Endothelial cell of umbilical vein (primary cell): ENCODE data around the gene C6. TPM values are rescaled to one million over a fixed set of nuclear protein-coding genes. Genes with fewer than 3 reads are reported as not detected.

ENCODE experiments used
- BruUV-seq: library from RNA; stranded (reverse); fragments of 400-500 nt; replicated peaks from 2 replicates; lab custom pipeline; 2021; lab: Mats Ljungman, UMichigan
- CTCF ChIA-PET: fragments of 300-600, 350-600 bp; sonication (Branson Sonifier 250); formaldehyde crosslinking; loops from one replicate; lab custom pipeline; 2021; ENCODE audit warnings: antibody characterized with exemption, inconsistent platforms; lab: Charles Lee
- POLR2A ChIA-PET: fragments of 300-600, 350-600 bp; sonication (Branson Sonifier 250); formaldehyde crosslinking; loops from one replicate; lab custom pipeline; 2021; ENCODE audit warnings: antibody characterized with exemption, inconsistent platforms; lab: Charles Lee
- DNase-seq: peaks from one replicate; pipeline ENCODE4 v3.0.0-alpha.2; 2011; ENCODE audit warnings: low read depth, low spot score
- FAIRE-seq: peaks from 2 replicates; lab custom pipeline; 2011; peaks lifted over from hg19 to GRCh38; lab: Jason Lieb, UNC
- H2AFZ ChIP-seq: 2 replicates; pipeline ENCODE4 v1.6.0; 2012; ENCODE audit warnings: low read depth, low read length, control low read depth, inconsistent platforms
- H3K27ac ChIP-seq: 2 replicates; pipeline ENCODE4 v1.5.1; 2011; ENCODE audit warnings: low read depth, mild to moderate bottlenecking, control low read depth, low read length, moderate library complexity; ENCODE audit not compliant: insufficient read depth
- H3K27me3 ChIP-seq, 2 experiments: 2 replicates each; pipeline versions ENCODE4 v1.6.0 to v1.6.1; 2011; ENCODE audit warnings: low read length in 2 of 2, mixed read lengths in 1 of 2; ENCODE audit not compliant: control insufficient read depth in 2 of 2, insufficient read depth in 2 of 2
- H3K36me3 ChIP-seq, 2 experiments: 2 replicates in 1 of 2; 3 replicates in 1 of 2; pipeline ENCODE4 v1.5.1; 2011; ENCODE audit warnings: low read length in 2 of 2, mild to moderate bottlenecking in 1 of 2, moderate library complexity in 1 of 2; ENCODE audit not compliant: control insufficient read depth in 2 of 2, insufficient read depth in 2 of 2; ENCODE audit errors: extremely low read depth in 1 of 2
- H3K4me1 ChIP-seq: 3 replicates; pipeline ENCODE4 v1.5.1; 2011; ENCODE audit warnings: mild to moderate bottlenecking, low read length; ENCODE audit not compliant: control insufficient read depth, insufficient read depth; ENCODE audit errors: extremely low read depth
- H3K4me2 ChIP-seq: 2 replicates; pipeline ENCODE4 v1.6.1; 2011; ENCODE audit warnings: low read length, control low read depth, mixed read lengths; ENCODE audit not compliant: insufficient read depth
- H3K4me3 ChIP-seq, 3 experiments: fragments of 200-600 bp in 1 of 3; sonication (generic), shearing (Covaris generic) in 1 of 3; replicated peaks in 1 of 3; 2 replicates each; pipeline ENCODE4 v1.5.1; 2011 to 2016; ENCODE audit warnings: control low read depth in 3 of 3, low read length in 3 of 3, mild to moderate bottlenecking in 2 of 3, inconsistent platforms in 1 of 3, low read depth in 1 of 3, moderate library complexity in 1 of 3; ENCODE audit not compliant: insufficient read depth in 1 of 3
- H3K79me2 ChIP-seq: 2 replicates; pipeline ENCODE4 v1.6.0; 2012; ENCODE audit warnings: low read length, inconsistent platforms; ENCODE audit not compliant: control insufficient read depth, insufficient read depth
- H3K9ac ChIP-seq: replicated peaks from 2 replicates; pipeline ENCODE3; 2011; ENCODE audit warnings: low read length, control low read depth; ENCODE audit not compliant: insufficient read depth; ENCODE audit errors: extremely low read depth
- H3K9me1 ChIP-seq: replicated peaks from 3 replicates; pipeline ENCODE4 v1.6.0; 2011; ENCODE audit warnings: mild to moderate bottlenecking, low read length; ENCODE audit not compliant: control insufficient read depth, insufficient read depth; ENCODE audit errors: extremely low read depth
- H3K9me3 ChIP-seq: replicated peaks from 2 replicates; pipeline ENCODE4 v1.5.1; 2012; ENCODE audit warnings: low read length, inconsistent platforms; ENCODE audit not compliant: control insufficient read depth, insufficient read depth
- H4K20me1 ChIP-seq: replicated peaks from 2 replicates; pipeline ENCODE3; 2011; ENCODE audit warnings: mild to moderate bottlenecking, low read length; ENCODE audit not compliant: control insufficient read depth, insufficient read depth; ENCODE audit errors: extremely low read depth
- CTCF ChIP-seq, 2 donors: IDR thresholded peaks; 1 replicate in 1 of 2; 2 replicates in 1 of 2; pipeline ENCODE4 v1.5.1; 2011; ENCODE audit warnings: low read length in 2 of 2, mild to moderate bottlenecking in 2 of 2, moderate library complexity in 2 of 2, control low read depth in 1 of 2, inconsistent platforms in 1 of 2, low read depth in 1 of 2; ENCODE audit not compliant: insufficient read depth in 1 of 2; ENCODE audit errors: extremely low read depth in 1 of 2
- EZH2 ChIP-seq: IDR thresholded peaks from 2 replicates; pipeline ENCODE4 v1.6.1; 2012; ENCODE audit warnings: borderline replicate concordance, low read depth, mild to moderate bottlenecking, moderate library complexity, low read length, inconsistent platforms; ENCODE audit not compliant: severe bottlenecking
- FOS ChIP-seq: IDR thresholded peaks from 2 replicates; pipeline ENCODE4 v1.6.1; 2011; ENCODE audit warnings: mild to moderate bottlenecking, low read length, moderate library complexity, borderline replicate concordance; ENCODE audit not compliant: insufficient read depth
- GATA2 ChIP-seq: IDR thresholded peaks from 2 replicates; pipeline ENCODE4 v1.7.0; 2011; ENCODE audit warnings: low read depth, mild to moderate bottlenecking, moderate library complexity, mixed read lengths, low read length; ENCODE audit not compliant: insufficient read length, insufficient read depth
- JUN ChIP-seq: IDR thresholded peaks from 2 replicates; pipeline ENCODE4 v1.6.1; 2011; ENCODE audit warnings: borderline replicate concordance, low read depth; ENCODE audit not compliant: insufficient read length, insufficient read depth
- MAX ChIP-seq: IDR thresholded peaks from 2 replicates; pipeline ENCODE4 v1.6.1; 2011; ENCODE audit not compliant: insufficient read depth, insufficient read length
- MYC ChIP-seq: IDR thresholded peaks from one replicate; pipeline ENCODE4 v1.6.1; 2011; ENCODE audit warnings: mild to moderate bottlenecking, low read depth, low read length
- POLR2A ChIP-seq: IDR thresholded peaks from 2 replicates; pipeline ENCODE4 v1.6.1; 2012; ENCODE audit warnings: low read depth, mild to moderate bottlenecking, control low read depth, low read length
- POLR2AphosphoS5 ChIP-seq: IDR thresholded peaks from 2 replicates; pipeline ENCODE4 v1.6.1; 2012; ENCODE audit warnings: low read depth, mild to moderate bottlenecking, control low read depth, low read length, moderate library complexity; ENCODE audit not compliant: insufficient read depth
- dilution Hi-C: fragments of 300-500 bp; cut with MboI; formaldehyde crosslinking; loops from one replicate; pipeline ENCODE4 v1.15.0; 2019; ENCODE audit warnings: low sequenced_read_pairs; ENCODE audit not compliant: extremely low pct_ligation_motif_present
- intact Hi-C: fragments of 100-400 bp; cut with micrococcal nuclease; formaldehyde crosslinking; loops from one replicate; pipeline ENCODE4 v1.10.0; 2022
- polyA plus RNA-seq, 4 experiments: library from polyadenylated mRNA; depleted of rRNA in 3 of 4; stranded (reverse) in 3 of 4; unstranded in 1 of 4; fragments of >200 nt; gene quantifications; 2 replicates each; pipeline versions ENCODE4 v1.2.1 to v1.2.3, GENCODE V29; 2011 to 2012; ENCODE audit warnings: missing spikeins in 1 of 4
- total RNA-seq: library from RNA; stranded (reverse); gene quantifications from 2 replicates; pipeline ENCODE4 v1.2.3, GENCODE V29; 2021

The C6 gene
- total and polyA plus RNA-seq, 2 donors (not counting 3 experiments of a cell fraction or from before 2014, with no cell fraction given) = not detected

GRCh38 chr5:41176952-41177351 lies 36.4 kb downstream of the C6 start:
- dilution Hi-C loops = no loop called here
- Histone ChIP-seq H3K36me3 (no peaks in the 10 kb centered on the region), H3K9me3 (no peaks in the 10 kb centered on the region), H3K9me1 (no peaks in the 10 kb centered on the region), H3K27me3 (no peaks in the 10 kb centered on the region), H3K79me2 (no peaks in the 10 kb centered on the region), H3K4me1 (no peaks in the 10 kb centered on the region), H3K9ac (no peak overlapping the region), H3K4me2 (no peak overlapping the region), H4K20me1 (no peaks in the 10 kb centered on the region), H2AFZ (no peak overlapping the region), H3K27ac (no peak overlapping the region), H3K4me3 (no peak overlapping the region)
- DNase-seq (no peak), FAIRE-seq (no peak)
- POLR2A ChIA-PET = no interaction called here
- CTCF ChIA-PET = no interaction called here
- TF ChIP-seq FOS (no peak), JUN (no peak)
- intact Hi-C loops = no loop called here
- BruUV-seq = no TSS peak

- ChIA-PET CTCF (no interaction called here), POLR2A (no interaction called here)
- dilution Hi-C loops (no loop called here), intact Hi-C loops (no loop called here)
- H3K27ac ChIP-seq = no peak overlapping the region
- no peaks in the 10 kb centered on the region for H3K9me3 ChIP-seq
- no peak overlapping the region for H3K4me3 ChIP-seq
- no peaks in the 10 kb centered on the region for H3K36me3 ChIP-seq
- TF ChIP-seq MYC = no peak
- TF ChIP-seq JUN = no peak
- no peak for TF ChIP-seq POLR2A
- TF ChIP-seq MAX = no peak
- no peak for TF ChIP-seq POLR2AphosphoS5
- TF ChIP-seq GATA2 = no peak
- no peak for TF ChIP-seq FOS
- no peak for TF ChIP-seq EZH2
- no peak for TF ChIP-seq CTCF (IDR thresholded peaks at IDR 0.05; ENCODE audit: extremely low read depth in 1 of 2, insufficient read depth in 1 of 2, low read depth in 1 of 2, low read length in 2 of 2)
- no peak overlapping the region for H3K9ac ChIP-seq
- H4K20me1 ChIP-seq = no peaks in the 10 kb centered on the region
- no peak overlapping the region for H2AFZ ChIP-seq
- no peaks in the 10 kb centered on the region for H3K79me2 ChIP-seq
- H3K27me3 ChIP-seq = no peaks in the 10 kb centered on the region
- no TSS peak for BruUV-seq
- DNase-seq (no peak), FAIRE-seq (no peak)
- H3K9me1 ChIP-seq = no peaks in the 10 kb centered on the region
- H3K4me2 ChIP-seq = no peak overlapping the region
- no peaks in the 10 kb centered on the region for H3K4me1 ChIP-seq
These were observed 41.3 kb downstream of the C6 start for GRCh38 chr5:41172012-41172411.
